GM18909 (cell line): Measurements from ENCODE around the gene LRRC32.
A peak's percentile ranks its signal among the peaks of the same experiment; 100 is the strongest.

ENCODE experiments used
- ATAC-seq: cut with Tn5 transposase; IDR thresholded peaks from one replicate; pipeline ENCODE4 v1.9.1; 2021; ENCODE audit warnings: mild to moderate bottlenecking; ENCODE audit not compliant: unreplicated experiment, poor library complexity

LRRC32 gene

GRCh38 chr11:76682684-76683083 lies 12.1 kb upstream of the LRRC32 start:
- ATAC-seq: no peak

GRCh38 chr11:76682106-76682505 lies 11.6 kb upstream of the LRRC32 start:
- ATAC-seq: no peak

- ATAC-seq: no peak
Measured at GRCh38 chr11:76680518-76681425, 10.2 kb upstream of the LRRC32 start.

GRCh38 chr11:76678321-76678720 lies 7.8 kb upstream of the LRRC32 start:
- ATAC-seq: no peak

- no peak for ATAC-seq
Measured at GRCh38 chr11:76677458-76677765, 6.9 kb upstream of the LRRC32 start.

GRCh38 chr11:76676636-76677457 lies 6.3 kb upstream of the LRRC32 start:
- ATAC-seq: no peak

GRCh38 chr11:76674517-76675400 lies 4.2 kb upstream of the LRRC32 start:
- peak; percentile 30 for ATAC-seq

- no peak for ATAC-seq
Measured at GRCh38 chr11:76673176-76674142, 2.9 kb upstream of the LRRC32 start.

- ATAC-seq: peak; percentile 69
Measured at GRCh38 chr11:76672431-76673175, 2.1 kb upstream of the LRRC32 start.

GRCh38 chr11:76671626-76672309 lies 1.2 kb upstream of the LRRC32 start:
- no peak for ATAC-seq

GRCh38 chr11:76671237-76671592 lies 668 bp upstream of the LRRC32 start:
- no peak for ATAC-seq

- no peak for ATAC-seq
Measured at GRCh38 chr11:76669901-76670484, 554 bp downstream of the LRRC32 start.

- ATAC-seq: no peak
Measured at GRCh38 chr11:76668362-76669155, 2.0 kb downstream of the LRRC32 start.

- ATAC-seq: no peak
Measured at GRCh38 chr11:76667856-76668255, 2.7 kb downstream of the LRRC32 start.

- no peak for ATAC-seq
Measured at GRCh38 chr11:76667271-76667818, 3.2 kb downstream of the LRRC32 start.

GRCh38 chr11:76666830-76667229 lies 3.7 kb downstream of the LRRC32 start:
- ATAC-seq: no peak

GRCh38 chr11:76666408-76666807 lies 4.1 kb downstream of the LRRC32 start:
- ATAC-seq: peak; percentile 60
